Activated CD4-positive, alpha-beta T cell treated with anti-CD3 and anti-CD28 coated beads, Interleukin-2, amount 10 ng/mL, durations not matched to agents 7 days and 5 days (primary cell): ENCODE data around the gene MAN1A1. TPM values are rescaled to one million over a fixed set of nuclear protein-coding genes. Genes with fewer than 3 reads are reported as not detected.

ENCODE experiments used
- CTCF ChIA-PET: fragments of 350-600 bp; sonication (Branson Sonifier 250); formaldehyde crosslinking; loops from one replicate; lab custom pipeline; 2021; ENCODE audit warnings: antibody characterized with exemption; lab: Charles Lee
- POLR2A ChIA-PET: fragments of 350-600 bp; sonication (Branson Sonifier 250); formaldehyde crosslinking; loops from one replicate; lab custom pipeline; 2021; ENCODE audit warnings: antibody characterized with exemption; lab: Charles Lee
- DNase-seq: peaks from one replicate; pipeline ENCODE4 v3.0.0-alpha.2; 2020
- H3K27ac Mint-ChIP-seq: one replicate; pipeline ENCODE4 v1.8.0; 2021; ENCODE audit warnings: mild to moderate bottlenecking, moderate library complexity, mixed read lengths
- H3K27me3 Mint-ChIP-seq: one replicate; pipeline ENCODE4 v1.8.0; 2021; ENCODE audit warnings: mixed read lengths
- H3K36me3 Mint-ChIP-seq: one replicate; pipeline ENCODE4 v1.8.0; 2021; ENCODE audit warnings: low read depth, mixed read lengths
- H3K4me1 Mint-ChIP-seq: one replicate; pipeline ENCODE4 v1.8.0; 2021; ENCODE audit warnings: mixed read lengths
- H3K4me3 Mint-ChIP-seq: one replicate; pipeline ENCODE4 v1.8.0; 2021; ENCODE audit warnings: mild to moderate bottlenecking, moderate library complexity, mixed read lengths
- H3K9me3 Mint-ChIP-seq: one replicate; pipeline ENCODE4 v1.8.0; 2021; ENCODE audit warnings: mixed read lengths
- total RNA-seq, 2 experiments: library from RNA; stranded (reverse); gene quantifications; one replicate each; pipeline ENCODE4 v1.2.3, GENCODE V29; 2021

Gene MAN1A1
- total RNA-seq, 2 experiments from 2014 or later, result 10.5 to 10.6 TPM

GRCh38 chr6:119353696-119354095, 4.1 kb upstream of the MAN1A1 start:
- CTCF ChIA-PET, result no interaction called here
- peaks cover 12% of the 10 kb centered on the region for H3K4me1 Mint-ChIP-seq
- POLR2A ChIA-PET, result no interaction called here
- no peak overlapping the region for H3K4me3 Mint-ChIP-seq
- DNase-seq, result no peak
- no peak overlapping the region for H3K27ac Mint-ChIP-seq
- peaks cover 6% of the 10 kb centered on the region for H3K36me3 Mint-ChIP-seq
- no peaks in the 10 kb centered on the region for H3K27me3 Mint-ChIP-seq
- no peaks in the 10 kb centered on the region for H3K9me3 Mint-ChIP-seq

DNA sequence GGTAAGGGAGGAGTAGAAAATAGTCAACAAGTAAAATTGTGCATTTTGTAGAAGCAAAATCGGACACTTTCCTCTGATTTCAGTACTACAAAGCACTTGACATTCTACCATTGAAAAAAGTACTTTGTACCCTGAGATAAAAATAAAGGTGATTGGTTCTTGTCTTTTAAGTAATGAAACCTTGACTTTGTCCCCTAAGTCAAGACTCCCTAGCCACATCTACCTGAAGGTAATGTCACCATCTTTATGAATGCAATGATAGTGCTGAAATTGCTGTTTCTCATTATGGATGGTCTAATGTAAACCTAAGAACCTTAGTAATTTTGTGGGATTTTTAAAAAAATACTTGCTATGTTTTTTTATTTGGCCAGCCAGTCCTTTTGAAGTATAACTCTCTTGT, 2.4 kb upstream of the MAN1A1 start:
- H3K4me1 Mint-ChIP-seq, result peaks cover 26% of the 10 kb centered on the region
- H3K27ac Mint-ChIP-seq, result no peak overlapping the region
- H3K36me3 Mint-ChIP-seq, result peaks cover 6% of the 10 kb centered on the region
- H3K4me3 Mint-ChIP-seq, result no peak overlapping the region
- no peaks in the 10 kb centered on the region for H3K27me3 Mint-ChIP-seq
- CTCF ChIA-PET, result no interaction called here
- POLR2A ChIA-PET, result no interaction called here
- H3K9me3 Mint-ChIP-seq, result no peaks in the 10 kb centered on the region
- no peak for DNase-seq

- ChIA-PET POLR2A (interaction anchor here (0.7 kb wide), 1 partner anchor 37 kb away, joined by 3 read pairs; no protein-coding TSS in a partner anchor), CTCF (interaction anchor here (1.0 to 1.4 kb wide), 8 partner anchors 13 to 214 kb away, joined by 3 to 4 read pairs (median 3); no protein-coding TSS in a partner anchor)
- Mint-ChIP-seq H3K27me3 (no peaks in the 10 kb centered on the region), H3K36me3 (peaks cover 13% of the 10 kb centered on the region), H3K4me3 (peak overlapping the region; percentile 70), H3K27ac (no peak overlapping the region), H3K9me3 (no peaks in the 10 kb centered on the region), H3K4me1 (peaks cover 37% of the 10 kb centered on the region)
- DNase-seq, result no peak
Measured at GRCh38 chr6:119350952-119351372, 1.4 kb upstream of the MAN1A1 start.

DNA sequence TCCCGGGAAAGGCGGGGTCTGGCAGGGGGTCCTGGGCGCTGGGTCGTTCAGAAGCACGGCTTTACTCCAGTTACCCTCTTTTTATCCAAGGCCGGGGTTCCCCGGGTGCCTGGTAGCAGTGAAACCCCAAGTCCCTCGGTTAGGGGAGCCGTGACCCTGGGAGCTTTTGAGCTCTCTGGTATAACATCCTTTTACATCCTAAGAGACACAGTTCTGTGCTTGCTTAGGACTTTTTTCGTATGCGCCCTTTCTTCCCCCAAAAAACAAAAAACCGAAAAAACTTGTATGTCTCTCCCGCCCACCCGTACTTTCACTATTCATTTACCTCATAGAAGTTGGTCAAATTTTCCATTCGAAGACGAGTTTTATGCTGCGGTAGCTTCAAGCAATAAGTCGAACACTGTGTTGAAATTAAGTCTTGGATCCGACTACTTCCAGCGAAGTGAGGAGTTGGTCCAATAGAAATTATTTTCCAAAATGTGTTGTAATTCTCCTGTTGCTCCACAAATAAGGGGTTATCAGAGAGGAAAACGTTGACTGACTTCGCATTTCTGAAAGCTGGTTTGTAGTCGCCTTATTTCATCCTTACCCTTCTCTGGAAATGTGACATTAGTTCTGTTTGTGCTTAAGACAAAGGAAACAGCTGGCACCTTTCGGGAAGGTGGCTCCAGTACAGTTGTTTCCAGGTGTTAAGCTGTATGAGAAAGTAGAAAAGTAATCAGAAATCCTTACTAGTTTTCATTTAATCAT, 816 bp upstream of the MAN1A1 start:
- Mint-ChIP-seq H3K9me3 (no peaks in the 10 kb centered on the region), H3K4me3 (peak overlapping the region; percentile 70), H3K36me3 (peaks cover 11% of the 10 kb centered on the region), H3K27ac (peak overlapping the region; percentile 80), H3K4me1 (peaks cover 40% of the 10 kb centered on the region), H3K27me3 (no peaks in the 10 kb centered on the region)
- CTCF ChIA-PET, result interaction anchor here (0.6 to 1.4 kb wide), 9 partner anchors 13 to 213 kb away, joined by 3 to 4 read pairs (median 3); no protein-coding TSS in a partner anchor
- POLR2A ChIA-PET, result interaction anchor here (0.7 kb wide), 2 partner anchors 37 to 242 kb away, joined by 3 read pairs; no protein-coding TSS in a partner anchor
- DNase-seq, result peak; percentile 62

- peaks cover 51% of the 10 kb centered on the region for H3K4me1 Mint-ChIP-seq
- peaks cover 11% of the 10 kb centered on the region for H3K36me3 Mint-ChIP-seq
- DNase-seq, result peak; percentile 32
- H3K27me3 Mint-ChIP-seq, result no peaks in the 10 kb centered on the region
- peak overlapping the region; percentile 88 for H3K4me3 Mint-ChIP-seq
- H3K27ac Mint-ChIP-seq, result peak overlapping the region; percentile 89
- ChIA-PET CTCF (interaction anchor here (2.8 to 3.8 kb wide), 2 partner anchors 15 to 35 kb away, joined by 12 to 19 read pairs; no protein-coding TSS in a partner anchor), POLR2A (no interaction called here)
- H3K9me3 Mint-ChIP-seq, result no peaks in the 10 kb centered on the region
Measured at GRCh38 chr6:119348748-119349360, 707 bp downstream of the MAN1A1 start.

DNA sequence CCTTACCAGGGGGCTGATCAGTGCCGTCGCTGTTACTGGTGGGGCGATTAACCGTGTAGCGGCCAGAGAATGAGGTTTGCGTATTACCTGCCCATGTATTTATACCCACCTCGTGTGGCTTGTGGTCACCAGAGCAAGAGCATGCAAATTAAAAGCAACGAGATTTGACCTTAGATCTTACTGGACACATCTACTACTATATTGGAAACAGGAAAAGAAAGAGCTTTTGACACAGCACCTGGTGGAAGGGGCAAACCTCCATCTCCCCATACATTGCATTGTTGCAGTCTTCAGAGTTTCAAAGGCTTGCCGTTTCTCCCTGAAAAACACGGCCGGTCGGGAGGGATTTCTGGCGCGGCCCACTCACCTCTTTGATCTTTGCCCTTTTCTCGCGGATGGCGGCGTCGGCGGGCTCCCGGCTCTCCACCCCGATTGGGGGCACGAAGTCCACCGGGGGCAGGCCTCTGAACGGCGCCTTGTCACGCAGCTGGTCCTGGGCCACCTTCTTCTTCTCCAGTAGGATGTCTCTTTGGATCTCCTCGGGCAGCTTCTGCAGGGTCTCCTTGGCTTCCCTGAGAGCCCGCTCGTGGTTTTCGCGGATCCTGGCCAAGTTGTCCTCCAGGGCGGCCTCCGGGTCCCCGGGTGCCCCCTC, 1.3 kb downstream of the MAN1A1 start:
- Mint-ChIP-seq H3K9me3 (no peaks in the 10 kb centered on the region), H3K27me3 (no peaks in the 10 kb centered on the region), H3K4me3 (peak overlapping the region; percentile 88), H3K4me1 (peaks cover 54% of the 10 kb centered on the region), H3K36me3 (peaks cover 13% of the 10 kb centered on the region), H3K27ac (peak overlapping the region; percentile 88)
- DNase-seq, result peak; percentile 23
- CTCF ChIA-PET, result interaction anchor here (1.0 to 3.8 kb wide), 8 partner anchors 10 to 219 kb away, joined by 3 to 19 read pairs (median 6); no protein-coding TSS in a partner anchor
- POLR2A ChIA-PET, result no interaction called here

GRCh38 chr6:119347466-119348095, 2.0 kb downstream of the MAN1A1 start:
- Mint-ChIP-seq H3K4me3 (peak overlapping the region; percentile 88), H3K4me1 (peaks cover 57% of the 10 kb centered on the region), H3K9me3 (no peaks in the 10 kb centered on the region), H3K36me3 (peaks cover 13% of the 10 kb centered on the region), H3K27ac (peak overlapping the region; percentile 88), H3K27me3 (no peaks in the 10 kb centered on the region)
- ChIA-PET POLR2A (no interaction called here), CTCF (interaction anchor here (1.0 to 3.8 kb wide), 10 partner anchors 9 to 218 kb away, joined by 3 to 19 read pairs (median 5); no protein-coding TSS in a partner anchor)
- DNase-seq, result peak; percentile 12

DNA sequence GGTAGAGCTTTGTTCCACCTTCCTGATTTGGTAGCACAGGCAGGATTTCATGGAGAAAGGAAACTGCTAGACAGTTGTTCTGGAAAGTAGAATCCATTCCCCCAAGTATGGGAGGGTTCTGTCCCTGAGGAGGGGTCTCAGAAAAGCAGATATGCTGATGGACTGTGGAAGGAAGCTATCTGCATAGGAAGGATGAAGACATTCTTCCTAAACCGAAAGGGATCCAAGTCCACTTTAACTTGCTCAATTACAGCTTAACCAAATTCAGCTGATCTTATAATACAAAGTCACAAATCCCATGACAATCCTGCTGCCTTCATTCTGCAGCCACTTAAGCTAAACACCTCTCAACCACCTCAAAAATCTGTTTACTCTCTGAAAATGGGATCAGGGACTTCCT, 2.6 kb downstream of the MAN1A1 start:
- peak overlapping the region; percentile 88 for H3K4me3 Mint-ChIP-seq
- DNase-seq, result no peak
- ChIA-PET POLR2A (no interaction called here), CTCF (interaction anchor here (1.0 to 3.8 kb wide), 10 partner anchors 9 to 218 kb away, joined by 3 to 19 read pairs (median 4); no protein-coding TSS in a partner anchor)
- H3K27ac Mint-ChIP-seq, result peak overlapping the region; percentile 36
- H3K9me3 Mint-ChIP-seq, result no peaks in the 10 kb centered on the region
- H3K36me3 Mint-ChIP-seq, result peaks cover 13% of the 10 kb centered on the region
- H3K4me1 Mint-ChIP-seq, result peaks cover 54% of the 10 kb centered on the region
- no peaks in the 10 kb centered on the region for H3K27me3 Mint-ChIP-seq

DNA sequence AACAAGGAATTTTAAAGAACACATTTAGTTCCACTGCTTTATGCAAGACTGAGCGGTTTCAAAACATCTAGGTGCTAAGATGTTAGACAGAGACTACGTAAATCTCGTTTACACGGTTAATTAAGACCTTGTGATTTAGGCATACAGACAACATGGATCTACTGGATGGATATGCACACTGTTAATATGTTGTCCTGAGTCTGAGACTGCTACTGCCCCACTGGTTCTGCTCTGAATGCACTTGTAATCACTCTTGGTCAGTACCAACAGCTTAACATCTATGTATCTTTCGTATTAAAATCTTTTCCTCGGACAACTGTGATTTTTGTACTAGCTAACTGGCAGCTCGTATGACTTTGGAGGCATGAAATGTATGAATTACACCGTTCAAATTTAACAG, 3.1 kb downstream of the MAN1A1 start:
- DNase-seq, result no peak
- H3K4me1 Mint-ChIP-seq, result peaks cover 51% of the 10 kb centered on the region
- peaks cover 10% of the 10 kb centered on the region for H3K36me3 Mint-ChIP-seq
- H3K4me3 Mint-ChIP-seq, result peak overlapping the region; percentile 88
- POLR2A ChIA-PET, result interaction anchor here (0.7 kb wide), 1 partner anchor 236 kb away, joined by 3 read pairs; no protein-coding TSS in a partner anchor
- H3K27ac Mint-ChIP-seq, result peak overlapping the region; percentile 36
- H3K9me3 Mint-ChIP-seq, result no peaks in the 10 kb centered on the region
- H3K27me3 Mint-ChIP-seq, result no peaks in the 10 kb centered on the region
- CTCF ChIA-PET, result interaction anchor here (1.0 to 3.8 kb wide), 7 partner anchors 10 to 217 kb away, joined by 3 to 19 read pairs (median 5); no protein-coding TSS in a partner anchor

GRCh38 chr6:119345114-119345513, 4.4 kb downstream of the MAN1A1 start:
- peaks cover 13% of the 10 kb centered on the region for H3K36me3 Mint-ChIP-seq
- no peak overlapping the region for H3K4me3 Mint-ChIP-seq
- peaks cover 61% of the 10 kb centered on the region for H3K4me1 Mint-ChIP-seq
- no peaks in the 10 kb centered on the region for H3K27me3 Mint-ChIP-seq
- H3K9me3 Mint-ChIP-seq, result no peaks in the 10 kb centered on the region
- DNase-seq, result no peak
- POLR2A ChIA-PET, result interaction anchor here (0.5 kb wide), 1 partner anchor 505 kb away, joined by 3 read pairs; no protein-coding TSS in a partner anchor
- CTCF ChIA-PET, result interaction anchor here (3.8 kb wide), 1 partner anchor 31 kb away, joined by 19 read pairs; no protein-coding TSS in a partner anchor
- no peak overlapping the region for H3K27ac Mint-ChIP-seq

DNA sequence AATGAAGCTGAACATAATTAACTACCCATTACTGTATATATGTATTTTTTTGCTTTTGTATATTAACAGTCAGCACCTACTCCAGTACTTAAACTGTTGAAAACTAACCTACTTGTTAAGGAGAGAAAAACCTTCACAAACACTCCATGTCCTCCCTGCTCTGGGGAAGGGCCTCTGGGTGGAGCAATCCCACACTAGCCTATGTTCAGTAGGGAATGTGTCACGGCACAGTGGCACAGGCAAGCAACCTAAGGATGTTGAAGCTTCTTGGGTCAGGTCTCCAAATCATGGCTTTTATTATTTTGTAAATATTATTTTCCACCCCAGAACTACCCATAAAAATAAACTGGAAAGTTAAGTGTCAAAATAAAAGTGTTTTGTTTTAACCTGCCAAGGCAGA, 5.3 kb downstream of the MAN1A1 start:
- ChIA-PET POLR2A (no interaction called here), CTCF (interaction anchor here (1.4 kb wide), 1 partner anchor 24 kb away, joined by 3 read pairs; no protein-coding TSS in a partner anchor)
- peaks cover 63% of the 10 kb centered on the region for H3K4me1 Mint-ChIP-seq
- H3K4me3 Mint-ChIP-seq, result no peak overlapping the region
- no peak for DNase-seq
- peaks cover 13% of the 10 kb centered on the region for H3K36me3 Mint-ChIP-seq
- no peaks in the 10 kb centered on the region for H3K9me3 Mint-ChIP-seq
- H3K27me3 Mint-ChIP-seq, result no peaks in the 10 kb centered on the region
- H3K27ac Mint-ChIP-seq, result no peak overlapping the region
